Measurements from ENCODE around the gene MTCL1.

DNA sequence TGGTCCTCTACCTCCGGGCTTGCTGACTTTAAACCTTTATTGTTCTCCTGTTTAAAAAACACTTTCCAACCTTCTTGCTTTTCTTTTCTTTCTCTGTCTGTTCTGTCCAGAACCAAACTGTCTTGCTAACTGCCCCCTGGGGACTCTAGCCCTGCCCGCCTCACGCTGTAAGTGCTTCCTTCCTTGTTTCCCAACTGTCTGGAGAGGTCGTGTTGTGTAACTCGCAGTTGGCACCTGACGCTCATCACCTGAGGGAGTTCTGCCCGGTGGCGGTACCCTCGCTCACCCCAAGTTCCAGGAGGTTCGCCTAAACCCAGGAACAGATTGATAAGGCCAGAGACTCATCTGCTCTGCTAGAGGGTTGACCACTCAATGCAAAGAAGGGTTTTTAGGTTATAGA is 123.4 kb downstream of the MTCL1 start:
- TF ChIP-seq, protein P1, sequence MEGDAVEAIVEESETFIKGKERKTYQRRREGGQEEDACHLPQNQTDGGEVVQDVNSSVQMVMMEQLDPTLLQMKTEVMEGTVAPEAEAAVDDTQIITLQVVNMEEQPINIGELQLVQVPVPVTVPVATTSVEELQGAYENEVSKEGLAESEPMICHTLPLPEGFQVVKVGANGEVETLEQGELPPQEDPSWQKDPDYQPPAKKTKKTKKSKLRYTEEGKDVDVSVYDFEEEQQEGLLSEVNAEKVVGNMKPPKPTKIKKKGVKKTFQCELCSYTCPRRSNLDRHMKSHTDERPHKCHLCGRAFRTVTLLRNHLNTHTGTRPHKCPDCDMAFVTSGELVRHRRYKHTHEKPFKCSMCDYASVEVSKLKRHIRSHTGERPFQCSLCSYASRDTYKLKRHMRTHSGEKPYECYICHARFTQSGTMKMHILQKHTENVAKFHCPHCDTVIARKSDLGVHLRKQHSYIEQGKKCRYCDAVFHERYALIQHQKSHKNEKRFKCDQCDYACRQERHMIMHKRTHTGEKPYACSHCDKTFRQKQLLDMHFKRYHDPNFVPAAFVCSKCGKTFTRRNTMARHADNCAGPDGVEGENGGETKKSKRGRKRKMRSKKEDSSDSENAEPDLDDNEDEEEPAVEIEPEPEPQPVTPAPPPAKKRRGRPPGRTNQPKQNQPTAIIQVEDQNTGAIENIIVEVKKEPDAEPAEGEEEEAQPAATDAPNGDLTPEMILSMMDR (IDR thresholded peaks at IDR 0.05; ENCODE audit: low read depth, low read length): no peak
- TF ChIP-seq POLR2A (IDR thresholded peaks at IDR 0.05; ENCODE audit: extremely low read depth, insufficient read length) (no peak), MYC (IDR thresholded peaks at IDR 0.05; ENCODE audit: low read depth, low read length) (no peak)
- TF ChIP-seq, protein P2, sequence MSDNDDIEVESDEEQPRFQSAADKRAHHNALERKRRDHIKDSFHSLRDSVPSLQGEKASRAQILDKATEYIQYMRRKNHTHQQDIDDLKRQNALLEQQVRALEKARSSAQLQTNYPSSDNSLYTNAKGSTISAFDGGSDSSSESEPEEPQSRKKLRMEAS (IDR thresholded peaks at IDR 0.05; ENCODE audit: low read depth, low read length): no peak
